SK-N-MC (cell line): ENCODE measurements around the gene TIMP2.

Experiments
- EZH2 ChIP-seq: fragments of 200-600 bp; sonication (generic); IDR thresholded peaks from one replicate; pipeline ENCODE4 v1.6.1; 2017; ENCODE audit warnings: antibody characterized with exemption
- POLR2AphosphoS5 ChIP-seq: IDR thresholded peaks from 2 replicates; pipeline ENCODE4 v1.6.1; 2012; ENCODE audit warnings: mild to moderate bottlenecking, low read depth, low read length, borderline replicate concordance

DNA sequence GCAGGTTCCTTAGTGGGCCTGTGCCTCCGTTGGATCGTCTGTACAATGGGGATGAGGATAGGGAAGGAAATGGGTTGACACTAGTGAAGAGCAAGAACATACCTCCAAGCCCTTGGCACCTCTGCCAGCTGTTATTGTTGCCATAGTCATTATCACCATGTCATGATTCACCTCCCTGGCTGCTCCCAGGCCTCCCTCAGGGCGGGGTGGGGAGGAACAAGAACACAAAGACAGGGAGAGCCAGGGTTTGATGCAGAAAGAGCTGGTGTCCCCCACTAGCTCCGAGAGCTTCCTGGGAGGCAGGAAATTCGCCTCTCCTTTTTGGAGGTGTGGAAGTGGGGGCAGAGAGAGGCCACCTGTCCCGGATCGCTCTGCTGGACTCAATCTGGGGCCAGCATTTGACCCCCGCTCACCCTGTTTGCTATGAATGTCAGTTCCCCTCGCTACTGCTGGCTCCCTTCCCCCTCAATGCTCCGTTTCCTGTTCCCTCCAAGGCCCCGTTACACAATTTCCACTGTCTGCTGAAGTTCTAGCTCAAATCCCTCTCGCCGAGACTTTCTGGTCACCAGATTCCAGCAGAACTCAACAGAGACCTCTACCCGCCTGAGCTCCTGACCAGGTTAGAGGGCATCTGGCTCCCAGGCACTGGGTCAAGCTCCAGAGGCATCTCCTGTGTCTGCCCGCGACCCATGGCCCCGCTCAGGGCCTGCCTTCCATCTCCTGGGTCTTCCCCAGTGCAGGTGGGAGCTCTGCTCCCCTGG, 9.1 kb downstream of the TIMP2 start:
- TF ChIP-seq EZH2 (no peak), POLR2AphosphoS5 (no peak)
